Activated CD4-positive, alpha-beta T cell treated with anti-CD3 and anti-CD28 coated beads, Interleukin-2, amount 50 U/mL, for 24 hours (primary cell): Measurements from ENCODE around the gene ASCC3.
"Not testable (repeated sequence)": the region's sequence is repeated elsewhere in the genome, so short reads cannot be mapped to it uniquely, and the experiment has no call there.

Source experiments
- DNase-seq, 2 donors: peaks; one replicate each; pipeline ENCODE4 v3.0.0-alpha.2; 2020; ENCODE audit warnings: low read depth in 1 of 2, low spot score in 1 of 2

ASCC3 gene

GRCh38 chr6:100806296-100806695, 74.8 kb downstream of the ASCC3 start:
- DNase-seq = no peak

- no peak for DNase-seq
Measured at GRCh38 chr6:100803264-100804045, 77.7 kb downstream of the ASCC3 start.

GRCh38 chr6:100801036-100801435, 80.1 kb downstream of the ASCC3 start:
- DNase-seq = no peak

GRCh38 chr6:100796049-100796823, 84.9 kb downstream of the ASCC3 start:
- no peak for DNase-seq

GRCh38 chr6:100790084-100790483, 91.0 kb downstream of the ASCC3 start:
- DNase-seq = no peak

- DNase-seq = no peak
Measured at GRCh38 chr6:100785982-100786381, 95.1 kb downstream of the ASCC3 start.

- no peak for DNase-seq
Measured at GRCh38 chr6:100780648-100781047, 100.5 kb downstream of the ASCC3 start.

GRCh38 chr6:100775667-100776066, 105.5 kb downstream of the ASCC3 start:
- no peak for DNase-seq

- DNase-seq = no peak
Measured at GRCh38 chr6:100774681-100775080, 106.4 kb downstream of the ASCC3 start.

- no peak for DNase-seq
Measured at GRCh38 chr6:100768816-100769351, 112.2 kb downstream of the ASCC3 start.

- no peak for DNase-seq
Measured at GRCh38 chr6:100763617-100764241, 117.4 kb downstream of the ASCC3 start.

GRCh38 chr6:100761841-100762240, 119.3 kb downstream of the ASCC3 start:
- no peak for DNase-seq

GRCh38 chr6:100758386-100758785, 122.7 kb downstream of the ASCC3 start:
- not testable (repeated sequence) for DNase-seq

- no peak for DNase-seq
Measured at GRCh38 chr6:100753421-100753820, 127.7 kb downstream of the ASCC3 start.

GRCh38 chr6:100751590-100751989, 129.5 kb downstream of the ASCC3 start:
- no peak for DNase-seq

GRCh38 chr6:100745419-100746041, 135.6 kb downstream of the ASCC3 start:
- no peak for DNase-seq

- DNase-seq = no peak
Measured at GRCh38 chr6:100740439-100740838, 140.7 kb downstream of the ASCC3 start.

- DNase-seq = not testable (repeated sequence)
Measured at GRCh38 chr6:100737720-100738119, 143.4 kb downstream of the ASCC3 start.

GRCh38 chr6:100731411-100731810, 149.7 kb downstream of the ASCC3 start:
- no peak for DNase-seq

GRCh38 chr6:100730001-100730980, 150.8 kb downstream of the ASCC3 start:
- DNase-seq = no peak
